Measurements from ENCODE around the gene GSTM4. TPM values are rescaled to one million over a fixed set of nuclear protein-coding genes. Genes with fewer than 3 reads are reported as not detected.

GSTM4 gene
- polyA plus RNA-seq, 1 donor from 2014 or later = 0.71 TPM

GRCh38 chr1:109625601-109626560 lies 30.0 kb upstream of the GSTM4 start:
- no peak for TF ChIP-seq POLR2AphosphoS5 (IDR thresholded peaks at IDR 0.05)
- TF ChIP-seq EP300 (conservative IDR thresholded peaks at IDR 0.05; ENCODE audit: poor library complexity, severe bottlenecking) = no peak
- TF ChIP-seq REST (IDR thresholded peaks at IDR 0.05; ENCODE audit: borderline replicate concordance) = no peak
- no peak for TF ChIP-seq MXI1 (conservative IDR thresholded peaks at IDR 0.05; ENCODE audit: poor library complexity, severe bottlenecking)
- no peak for TF ChIP-seq CTCF (IDR thresholded peaks at IDR 0.05; ENCODE audit: poor library complexity, severe bottlenecking)
- no peak for TF ChIP-seq SMC3 (conservative IDR thresholded peaks at IDR 0.05; ENCODE audit: poor library complexity)
- no peak for TF ChIP-seq RAD21 (conservative IDR thresholded peaks at IDR 0.05)
- TF ChIP-seq TAF1 (IDR thresholded peaks at IDR 0.05; ENCODE audit: low read depth) = no peak
- TF ChIP-seq EZH2 (IDR thresholded peaks at IDR 0.05; ENCODE audit: borderline replicate concordance, insufficient read depth, low read length, poor library complexity, severe bottlenecking) = no peak
- H3K9me3 ChIP-seq (ENCODE audit: low read length) = no peaks in the 10 kb centered on the region
- no peaks in the 10 kb centered on the region for H3K9me2 ChIP-seq (ENCODE audit: insufficient read depth, low read length)
- no peaks in the 10 kb centered on the region for H3F3A ChIP-seq (ENCODE audit: insufficient read depth, low read length, poor library complexity, severe bottlenecking)
- no peaks in the 10 kb centered on the region for H3K27me3 ChIP-seq (ENCODE audit: insufficient read depth, low read depth, low read length)
- no peak overlapping the region for H2AFZ ChIP-seq (ENCODE audit: low read depth, low read length)
- peaks cover 32% of the 10 kb centered on the region for H3K79me2 ChIP-seq (replicated peaks; ENCODE audit: insufficient read depth, low read length)
- H3K9ac ChIP-seq (ENCODE audit: low read length) = no peak overlapping the region
- H3K4me3 ChIP-seq (ENCODE audit: low read length) = no peak overlapping the region
- no peaks in the 10 kb centered on the region for H4K20me1 ChIP-seq (ENCODE audit: insufficient read depth)
- no peaks in the 10 kb centered on the region for H3K36me3 ChIP-seq (ENCODE audit: insufficient read depth, low read length)
- H3K27ac ChIP-seq (ENCODE audit: low read length) = no peak overlapping the region
- no peak overlapping the region for H3K4me2 ChIP-seq (ENCODE audit: low read length)

- Histone ChIP-seq H3K27me3 (ENCODE audit: insufficient read depth, low read depth, low read length) (no peaks in the 10 kb centered on the region), H2AFZ (ENCODE audit: low read depth, low read length) (no peak overlapping the region), H3K36me3 (ENCODE audit: insufficient read depth, low read length) (no peaks in the 10 kb centered on the region), H4K20me1 (ENCODE audit: insufficient read depth) (no peaks in the 10 kb centered on the region), H3K79me2 (replicated peaks; ENCODE audit: insufficient read depth, low read length) (peaks cover 22% of the 10 kb centered on the region), H3K9me2 (ENCODE audit: insufficient read depth, low read length) (no peaks in the 10 kb centered on the region), H3K4me2 (ENCODE audit: low read length) (no peak overlapping the region), H3F3A (ENCODE audit: insufficient read depth, low read length, poor library complexity, severe bottlenecking) (no peaks in the 10 kb centered on the region), H3K9ac (ENCODE audit: low read length) (no peak overlapping the region), H3K9me3 (ENCODE audit: low read length) (no peaks in the 10 kb centered on the region), H3K27ac (ENCODE audit: low read length) (no peak overlapping the region), H3K4me3 (ENCODE audit: low read length) (no peak overlapping the region)
- TF ChIP-seq TAF1 (IDR thresholded peaks at IDR 0.05; ENCODE audit: low read depth) (no peak), EP300 (conservative IDR thresholded peaks at IDR 0.05; ENCODE audit: poor library complexity, severe bottlenecking) (no peak)
Observed at GRCh38 chr1:109626682-109627408, 29.1 kb upstream of the GSTM4 start.
